GM12875 (cell line): Measurements from ENCODE around the gene RPL11.
A peak's percentile ranks its signal among the peaks of the same experiment; 100 is the strongest.

Experiments used
- H3K4me3 ChIP-seq: one replicate; pipeline ENCODE4 v1.5.1; 2011; ENCODE audit warnings: low read depth, low read length, control low read depth
- CTCF ChIP-seq: IDR thresholded peaks from 2 replicates; pipeline ENCODE4 v1.5.1; 2011; ENCODE audit warnings: low read depth, mild to moderate bottlenecking, control low read depth, inconsistent platforms, low read length, moderate library complexity, borderline replicate concordance; ENCODE audit not compliant: insufficient read depth

The RPL11 gene

GRCh38 chr1:23718482-23718881, 26.9 kb downstream of the RPL11 start:
- TF ChIP-seq CTCF, result peak; percentile 67
- H3K4me3 ChIP-seq, result no peak overlapping the region

GRCh38 chr1:23719162-23719820, 27.7 kb downstream of the RPL11 start:
- no peak overlapping the region for H3K4me3 ChIP-seq
- no peak for TF ChIP-seq CTCF

DNA sequence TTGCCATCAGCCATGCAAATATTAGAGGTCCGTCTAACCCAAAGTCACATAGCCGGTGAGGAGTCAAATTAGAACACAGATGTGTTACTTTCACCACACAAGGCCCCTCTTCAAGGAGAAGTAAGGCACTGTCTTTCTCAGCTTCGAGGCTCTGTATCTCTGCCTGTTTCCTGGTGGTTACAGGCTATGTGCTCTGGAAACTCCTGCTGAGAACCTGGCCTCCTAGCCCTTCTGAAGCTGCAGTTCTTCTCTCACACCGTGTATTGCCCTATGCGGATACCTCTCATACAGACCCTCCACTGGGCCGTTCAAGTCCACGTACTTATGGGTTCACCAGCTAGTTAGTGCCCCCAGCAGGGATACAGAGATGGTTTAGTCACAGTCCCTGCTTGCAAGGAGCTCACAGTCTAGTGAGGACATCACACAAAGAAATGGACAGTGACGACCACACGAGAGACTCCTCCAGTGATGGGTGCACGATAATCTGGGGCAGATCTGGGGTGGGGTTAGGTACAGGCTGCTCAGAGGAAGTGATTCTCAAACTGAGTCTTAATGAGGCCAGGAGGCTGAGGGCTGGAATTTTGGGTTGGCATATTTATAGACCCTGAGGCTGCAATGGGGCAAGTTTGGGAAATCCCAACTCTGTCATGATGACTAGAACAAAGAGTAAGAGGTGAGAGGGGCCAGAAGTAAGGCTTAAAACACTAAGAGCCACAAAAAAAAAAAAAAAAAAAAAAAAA, 28.8 kb downstream of the RPL11 start:
- H3K4me3 ChIP-seq, result peak overlapping the region; percentile 31
- TF ChIP-seq CTCF, result no peak

GRCh38 chr1:23722652-23723051, 31.0 kb downstream of the RPL11 start:
- no peak for TF ChIP-seq CTCF
- H3K4me3 ChIP-seq, result peak overlapping the region; percentile 23

- no peak for TF ChIP-seq CTCF
- H3K4me3 ChIP-seq, result no peak overlapping the region
Measured at GRCh38 chr1:23726686-23727085, 35.1 kb downstream of the RPL11 start.

GRCh38 chr1:23727362-23727811, 35.8 kb downstream of the RPL11 start:
- no peak overlapping the region for H3K4me3 ChIP-seq
- TF ChIP-seq CTCF, result no peak
